T-helper 2 cell treated with Interferon-gamma antibody and Interleukin-4, amounts not matched to agents 100 ng/mL and 5 ng/mL, for 36 hours (primary cell): Measurements from ENCODE around the gene PYGB. TPM values are rescaled to one million over a fixed set of nuclear protein-coding genes. Genes with fewer than 3 reads are reported as not detected.
"Not testable (repeated sequence)": the region's sequence is repeated elsewhere in the genome, so short reads cannot be mapped to it uniquely, and the experiment has no call there.

Source experiments
- intact Hi-C: fragments of 100-400 bp; cut with micrococcal nuclease; formaldehyde crosslinking; loops from one replicate; pipeline ENCODE4 v1.15.1; 2023
- total RNA-seq: library from RNA; stranded (reverse); gene quantifications from 2 replicates; pipeline ENCODE4 v1.2.3, GENCODE V29; 2022

The PYGB gene
- total RNA-seq, 1 donor from 2014 or later = 32.3 TPM

DNA sequence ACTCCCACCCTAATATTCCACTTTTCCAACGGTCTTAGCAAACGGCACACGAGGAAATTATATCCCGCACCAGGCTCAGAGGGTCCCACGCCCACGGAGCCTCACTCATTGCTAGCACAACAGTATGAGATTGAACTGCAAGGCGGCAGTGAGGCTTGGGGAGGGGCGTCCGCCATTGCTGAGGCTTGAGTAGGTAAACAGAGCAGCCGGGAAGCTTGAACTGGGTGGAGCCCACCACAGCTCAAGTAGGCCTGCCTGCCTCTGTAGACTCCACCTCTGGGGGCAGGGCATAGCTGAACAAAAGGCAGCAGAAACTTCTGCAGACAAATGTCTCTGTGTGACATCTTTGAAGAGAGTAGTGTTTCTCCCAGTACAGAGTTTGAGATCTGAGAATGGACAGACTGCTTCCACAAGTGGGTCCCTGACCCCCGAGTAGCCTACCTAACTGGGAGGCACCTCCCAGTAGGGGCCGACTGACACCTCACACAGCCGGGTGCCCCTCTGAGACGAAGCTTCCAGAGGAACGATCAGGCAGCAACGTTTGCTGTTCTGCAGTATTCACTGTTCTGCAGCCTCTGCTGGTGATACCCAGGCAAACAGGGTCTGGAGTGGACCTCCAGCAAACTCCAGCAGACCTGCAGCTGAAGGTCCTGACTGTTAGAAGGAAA lies 13.0 kb downstream of the PYGB start:
- intact Hi-C loops = not testable (repeated sequence)

GRCh38 chr20:25269057-25269832 lies 21.4 kb downstream of the PYGB start:
- intact Hi-C loops = no loop called here

GRCh38 chr20:25269833-25270170 lies 21.9 kb downstream of the PYGB start:
- intact Hi-C loops = no loop called here

GRCh38 chr20:25270829-25271251 lies 23.0 kb downstream of the PYGB start:
- intact Hi-C loops = no loop called here

GRCh38 chr20:25271486-25272222 lies 23.8 kb downstream of the PYGB start:
- intact Hi-C loops = no loop called here

GRCh38 chr20:25272223-25273000 lies 24.5 kb downstream of the PYGB start:
- intact Hi-C loops = no loop called here

GRCh38 chr20:25273046-25273445 lies 25.2 kb downstream of the PYGB start:
- intact Hi-C loops = no loop called here

DNA sequence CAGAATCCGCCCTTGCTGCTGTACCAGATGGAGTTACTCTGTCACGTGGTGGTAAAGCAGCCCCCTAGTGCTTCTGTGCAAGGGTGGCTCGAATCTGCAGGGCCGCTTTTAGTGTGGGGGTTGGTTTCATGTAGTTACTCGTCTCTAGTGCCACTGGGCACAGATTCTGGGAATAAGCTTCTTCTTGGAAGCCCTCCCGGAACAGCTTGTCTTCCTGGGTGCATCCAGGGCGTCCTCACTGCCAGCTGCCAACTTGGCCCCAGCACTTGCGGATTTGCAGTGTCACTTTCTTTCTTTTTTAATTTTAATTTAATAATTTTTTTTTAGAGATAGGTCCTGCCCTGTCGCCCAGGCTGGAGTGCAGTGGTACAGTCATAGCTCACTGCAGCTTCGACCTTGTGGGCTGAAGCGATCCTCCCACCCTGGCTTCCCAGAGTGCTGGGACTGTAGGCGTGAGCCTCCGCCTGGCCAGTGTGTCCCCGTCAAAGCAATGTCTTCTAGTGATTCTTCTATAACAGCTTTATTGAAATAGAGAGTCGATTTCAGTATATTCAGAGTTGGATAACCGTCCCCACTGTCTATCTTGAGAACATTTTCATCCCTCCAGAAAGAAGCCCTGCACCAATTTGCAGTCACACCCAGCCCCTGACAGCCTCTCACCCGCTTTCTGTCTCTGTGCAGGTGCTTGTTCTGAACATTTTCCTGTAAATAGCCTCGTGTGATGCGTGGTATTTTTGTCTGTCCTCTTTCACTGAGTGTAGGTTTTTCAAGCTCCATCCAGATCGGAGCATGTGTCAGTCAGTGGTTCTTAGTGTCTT lies 25.9 kb downstream of the PYGB start:
- intact Hi-C loops = no loop called here

DNA sequence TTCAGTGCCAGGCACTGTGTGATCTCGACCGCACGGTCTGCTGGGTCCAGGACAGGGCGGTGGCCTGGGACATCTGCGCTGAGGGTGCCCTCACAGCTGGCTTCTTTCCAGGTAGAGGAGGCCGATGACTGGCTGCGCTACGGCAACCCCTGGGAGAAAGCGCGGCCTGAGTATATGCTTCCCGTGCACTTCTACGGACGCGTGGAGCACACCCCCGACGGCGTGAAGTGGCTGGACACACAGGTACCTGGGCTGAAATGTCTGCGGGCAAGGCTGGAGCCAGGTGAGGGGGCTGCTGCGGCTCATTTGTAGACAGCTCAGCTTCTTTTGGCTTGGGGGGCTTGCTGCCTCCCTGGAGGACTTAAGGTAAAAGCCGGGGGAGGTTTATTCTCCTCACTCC lies 26.6 kb downstream of the PYGB start:
- intact Hi-C loops = no loop called here

- intact Hi-C loops = no loop called here
Measured at GRCh38 chr20:25274891-25275812, 27.3 kb downstream of the PYGB start.

DNA sequence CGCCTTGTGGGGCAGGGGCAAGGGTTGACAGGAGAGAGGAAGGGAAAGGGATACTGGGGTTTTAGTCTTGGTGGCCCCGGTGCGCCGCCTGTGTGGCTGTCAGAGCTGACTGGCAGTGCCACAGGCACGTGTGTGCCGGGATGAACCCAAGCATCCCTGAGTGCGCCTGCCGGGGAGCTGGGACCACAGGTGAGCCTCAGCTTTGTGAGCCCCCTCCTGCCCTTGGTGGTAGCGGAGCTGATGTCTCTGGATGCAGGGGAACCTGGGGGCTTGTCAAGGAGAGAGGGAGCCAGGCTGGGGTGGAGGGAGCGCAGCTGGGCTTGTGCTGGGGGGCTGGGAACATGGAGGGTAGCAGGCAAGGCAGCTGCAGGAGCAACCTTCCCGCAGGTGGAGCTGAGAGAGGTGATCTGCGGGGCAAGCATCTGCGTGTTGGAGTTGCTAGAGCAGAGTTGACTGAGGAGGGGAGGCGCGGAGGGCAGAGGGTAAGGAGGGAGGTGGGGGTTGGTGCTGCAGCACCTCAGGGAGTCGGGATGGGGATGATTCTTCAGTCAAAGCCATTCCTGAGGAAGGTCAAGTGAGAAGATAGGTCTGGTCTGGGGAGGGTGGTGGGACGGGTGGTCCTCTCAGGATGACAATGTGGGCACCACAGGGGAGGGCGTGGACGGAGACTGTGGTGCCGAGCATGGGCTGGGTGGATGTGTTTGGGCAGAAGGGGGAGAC lies 28.1 kb downstream of the PYGB start:
- intact Hi-C loops = no loop called here

DNA sequence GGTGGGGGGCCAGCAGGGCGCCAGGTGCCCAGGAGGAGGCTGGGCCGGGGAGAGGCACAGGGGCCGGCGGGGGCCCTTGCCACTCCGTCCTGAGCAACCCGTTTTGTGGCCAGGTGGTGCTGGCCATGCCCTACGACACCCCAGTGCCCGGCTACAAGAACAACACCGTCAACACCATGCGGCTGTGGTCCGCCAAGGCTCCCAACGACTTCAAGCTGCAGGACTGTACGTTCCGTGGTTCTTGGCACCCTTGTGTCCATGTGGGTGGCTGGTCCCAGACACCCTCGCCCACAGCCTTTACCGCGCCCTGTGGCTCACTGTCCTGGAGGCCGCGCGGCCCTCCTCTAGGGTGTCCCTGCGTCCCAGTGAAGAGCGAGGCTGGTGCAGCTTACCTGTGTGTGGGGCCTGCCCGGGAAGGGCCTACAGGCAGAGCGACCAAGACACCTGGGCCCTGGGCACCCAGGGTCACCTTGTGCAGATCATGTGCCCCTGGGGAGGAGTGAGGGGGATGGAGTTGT lies 28.7 kb downstream of the PYGB start:
- intact Hi-C loops = no loop called here

DNA sequence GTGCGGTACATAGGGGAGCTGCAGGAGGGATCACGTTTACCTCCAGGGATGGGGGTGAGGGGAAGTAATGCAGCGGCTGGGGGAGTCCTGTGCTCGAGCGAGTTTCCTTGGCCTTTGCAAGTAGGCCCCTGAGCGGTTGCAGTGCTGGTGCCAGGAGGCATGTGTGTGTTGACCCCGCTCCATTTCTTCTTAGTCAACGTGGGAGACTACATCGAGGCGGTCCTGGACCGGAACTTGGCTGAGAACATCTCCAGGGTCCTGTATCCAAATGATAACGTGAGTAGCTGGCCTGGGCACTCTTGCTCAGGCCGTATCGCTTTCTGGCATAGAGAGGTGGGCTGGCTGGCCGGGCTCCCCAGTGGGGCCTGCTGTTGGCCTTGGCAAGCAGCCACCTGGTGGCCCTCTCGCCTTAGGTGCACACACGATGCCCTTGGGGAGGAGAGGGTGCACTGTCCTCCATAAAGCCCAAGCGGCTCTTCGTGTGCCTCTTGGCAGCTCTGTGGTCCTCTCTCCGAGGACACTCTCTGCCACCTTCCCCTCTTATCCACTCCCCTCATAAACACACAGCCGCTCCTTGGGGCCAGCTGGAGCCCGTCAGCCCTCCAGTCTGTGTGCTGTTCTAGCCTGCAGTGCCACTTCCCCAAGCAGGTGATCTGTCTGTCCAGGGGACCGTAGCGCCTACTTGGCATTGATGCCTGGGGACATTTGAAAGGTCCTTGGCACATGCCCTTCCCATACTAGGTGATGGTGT lies 29.3 kb downstream of the PYGB start:
- intact Hi-C loops = no loop called here

GRCh38 chr20:25277941-25278521 lies 30.1 kb downstream of the PYGB start:
- intact Hi-C loops = no loop called here

- intact Hi-C loops = no loop called here
Measured at GRCh38 chr20:25278636-25279361, 30.9 kb downstream of the PYGB start.

DNA sequence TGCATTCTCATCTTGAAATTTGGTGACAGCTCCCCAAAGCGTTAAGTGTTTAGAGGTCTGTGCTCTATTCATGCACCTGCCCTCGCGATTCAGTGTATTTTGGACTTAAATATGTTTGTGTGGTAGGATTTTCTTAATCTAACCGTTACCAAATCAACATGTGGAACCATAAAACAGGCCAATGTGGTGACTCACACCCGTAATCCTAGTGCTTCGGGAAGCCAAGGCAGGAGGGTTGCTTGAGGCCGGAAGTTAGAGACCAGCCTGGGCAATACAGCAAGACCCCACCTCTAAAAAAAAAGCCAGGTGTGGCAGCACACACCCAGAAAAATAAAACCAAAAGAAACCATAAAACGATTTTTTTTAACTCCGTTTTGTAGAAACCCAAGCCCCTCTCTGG lies 31.5 kb downstream of the PYGB start:
- intact Hi-C loops = no loop called here

- intact Hi-C loops = no loop called here
Measured at GRCh38 chr20:25280051-25280573, 32.2 kb downstream of the PYGB start.
